OCI-LY1 (cell line): Measurements from ENCODE around the gene C6orf62.
A peak's percentile ranks its signal among the peaks of the same experiment; 100 is the strongest.

ENCODE experiments used
- H2AFZ ChIP-seq: fragments of 200-600 bp; sonication (generic), shearing (Covaris generic); 2 replicates; pipeline ENCODE4 v1.6.0; 2014; ENCODE audit warnings: antibody characterized with exemption, mild to moderate bottlenecking, low read length
- H3F3A ChIP-seq: fragments of 200-600 bp; sonication (generic), shearing (Covaris generic); 2 replicates; pipeline ENCODE4 v1.6.0; 2014; ENCODE audit warnings: mild to moderate bottlenecking, antibody characterized with exemption, low read length, moderate library complexity; ENCODE audit not compliant: insufficient read depth
- H3K27ac ChIP-seq: fragments of 200-600 bp; sonication (generic); 2 replicates; pipeline ENCODE4 v1.5.1; 2014; ENCODE audit warnings: low read length, mixed run types, mild to moderate bottlenecking, low read depth; ENCODE audit not compliant: poor library complexity, severe bottlenecking
- H3K27me3 ChIP-seq: fragments of 200-600 bp; sonication (generic); 2 replicates; pipeline ENCODE4 v1.6.0; 2014; ENCODE audit warnings: antibody characterized with exemption, mild to moderate bottlenecking, low read length, moderate library complexity; ENCODE audit not compliant: insufficient read depth
- H3K36me3 ChIP-seq: fragments of 200-600 bp; sonication (generic); 2 replicates; pipeline ENCODE4 v1.6.1; 2014; ENCODE audit warnings: mild to moderate bottlenecking, antibody characterized with exemption, low read length, moderate library complexity, mixed read lengths; ENCODE audit not compliant: insufficient read depth
- H3K4me1 ChIP-seq: fragments of 200-600 bp; sonication (generic); 2 replicates; pipeline ENCODE4 v1.5.1; 2014; ENCODE audit warnings: mild to moderate bottlenecking, low read length, moderate library complexity; ENCODE audit not compliant: insufficient read depth, severe bottlenecking
- H3K4me2 ChIP-seq: fragments of 200-600 bp; sonication (generic), shearing (Covaris generic); 2 replicates; pipeline ENCODE4 v1.6.1; 2014; ENCODE audit warnings: low read length
- H3K4me3 ChIP-seq: fragments of 200-600 bp; sonication (generic); 2 replicates; pipeline ENCODE4 v1.5.1; 2014; ENCODE audit warnings: low read length, low read depth, mild to moderate bottlenecking, mixed read lengths; ENCODE audit not compliant: poor library complexity, severe bottlenecking
- H3K79me2 ChIP-seq: fragments of 200-600 bp; shearing (Covaris generic); 2 replicates; pipeline ENCODE4 v1.6.1; 2016; ENCODE audit warnings: mixed run types, low read length, mixed read lengths; ENCODE audit not compliant: insufficient read depth
- H3K9ac ChIP-seq: fragments of 200-600 bp; sonication (generic), shearing (Covaris generic); 2 replicates; pipeline ENCODE4 v1.6.1; 2014; ENCODE audit warnings: mild to moderate bottlenecking, low read length, mixed read lengths
- H3K9me2 ChIP-seq: fragments of 200-600 bp; sonication (generic), shearing (Covaris generic); 2 replicates; pipeline ENCODE4 v1.6.1; 2014; ENCODE audit warnings: low read depth, mild to moderate bottlenecking, low read length, mixed read lengths
- H3K9me3 ChIP-seq: fragments of 200-600 bp; shearing (Covaris generic); 2 replicates; pipeline ENCODE4 v1.6.1; 2014; ENCODE audit warnings: low read length, mixed read lengths
- H4K20me1 ChIP-seq: fragments of 200-600 bp; sonication (generic), shearing (Covaris generic); 2 replicates; pipeline ENCODE4 v1.6.0; 2016; ENCODE audit warnings: mild to moderate bottlenecking, low read length; ENCODE audit not compliant: insufficient read depth
- CTCF ChIP-seq: fragments of 200-600 bp; sonication (generic), shearing (Covaris generic); IDR thresholded peaks from 2 replicates; pipeline ENCODE4 v1.5.1; 2017; ENCODE audit warnings: mild to moderate bottlenecking, antibody characterized with exemption, low read length, moderate library complexity, mixed read lengths
- EZH2 ChIP-seq: fragments of 200-600 bp; sonication (generic), shearing (Covaris generic); IDR thresholded peaks from 2 replicates; pipeline ENCODE4 v1.8.0; 2017; ENCODE audit warnings: borderline replicate concordance, mixed run types, mild to moderate bottlenecking, antibody characterized with exemption, low read length, moderate library complexity, mixed read lengths

Gene C6orf62

GRCh38 chr6:24721461-24722215, 2.7 kb upstream of the C6orf62 start:
- peaks cover 35% of the 10 kb centered on the region for H3K4me1 ChIP-seq

GRCh38 chr6:24720604-24721460, 1.9 kb upstream of the C6orf62 start:
- Histone ChIP-seq H3F3A (no peaks in the 10 kb centered on the region), H3K9ac (peak overlapping the region; percentile 100)

More at GRCh38 chr6:24721461-24722215, 2.7 kb upstream of the C6orf62 start:
- Histone ChIP-seq H4K20me1 (no peaks in the 10 kb centered on the region), H3K9ac (peak overlapping the region; percentile 58), H2AFZ (no peak overlapping the region), H3K4me2 (peak overlapping the region; percentile 70), H3K27ac (peak overlapping the region; percentile 78), H3F3A (no peaks in the 10 kb centered on the region), H3K9me2 (no peaks in the 10 kb centered on the region), H3K9me3 (no peaks in the 10 kb centered on the region), H3K79me2 (peaks cover 35% of the 10 kb centered on the region), H3K27me3 (no peaks in the 10 kb centered on the region), H3K4me3 (peak overlapping the region; percentile 99), H3K36me3 (peaks cover 30% of the 10 kb centered on the region)
- TF ChIP-seq EZH2 (no peak), CTCF (no peak)

More at GRCh38 chr6:24720604-24721460, 1.9 kb upstream of the C6orf62 start:
- H3K9me2 ChIP-seq, result no peaks in the 10 kb centered on the region
- TF ChIP-seq CTCF (no peak), EZH2 (no peak)
- no peaks in the 10 kb centered on the region for H3K27me3 ChIP-seq
- H2AFZ ChIP-seq, result no peak overlapping the region
- peak overlapping the region; percentile 70 for H3K4me2 ChIP-seq
- peaks cover 43% of the 10 kb centered on the region for H3K79me2 ChIP-seq
- no peaks in the 10 kb centered on the region for H3K9me3 ChIP-seq
- H4K20me1 ChIP-seq, result no peaks in the 10 kb centered on the region
- peak overlapping the region; percentile 99 for H3K4me3 ChIP-seq
- H3K27ac ChIP-seq, result peak overlapping the region; percentile 94
- peaks cover 38% of the 10 kb centered on the region for H3K36me3 ChIP-seq
- peaks cover 42% of the 10 kb centered on the region for H3K4me1 ChIP-seq
